ENCODE data around the gene NPRL2. TPM values are rescaled to one million over a fixed set of nuclear protein-coding genes. Genes with fewer than 3 reads are reported as not detected.

NPRL2 gene
- total and polyA plus RNA-seq, 2 of the 13 experiments (the other 11 are each of a cell fraction or from before 2014, with no cell fraction given), result 30.6 to 51.4 TPM

DNA sequence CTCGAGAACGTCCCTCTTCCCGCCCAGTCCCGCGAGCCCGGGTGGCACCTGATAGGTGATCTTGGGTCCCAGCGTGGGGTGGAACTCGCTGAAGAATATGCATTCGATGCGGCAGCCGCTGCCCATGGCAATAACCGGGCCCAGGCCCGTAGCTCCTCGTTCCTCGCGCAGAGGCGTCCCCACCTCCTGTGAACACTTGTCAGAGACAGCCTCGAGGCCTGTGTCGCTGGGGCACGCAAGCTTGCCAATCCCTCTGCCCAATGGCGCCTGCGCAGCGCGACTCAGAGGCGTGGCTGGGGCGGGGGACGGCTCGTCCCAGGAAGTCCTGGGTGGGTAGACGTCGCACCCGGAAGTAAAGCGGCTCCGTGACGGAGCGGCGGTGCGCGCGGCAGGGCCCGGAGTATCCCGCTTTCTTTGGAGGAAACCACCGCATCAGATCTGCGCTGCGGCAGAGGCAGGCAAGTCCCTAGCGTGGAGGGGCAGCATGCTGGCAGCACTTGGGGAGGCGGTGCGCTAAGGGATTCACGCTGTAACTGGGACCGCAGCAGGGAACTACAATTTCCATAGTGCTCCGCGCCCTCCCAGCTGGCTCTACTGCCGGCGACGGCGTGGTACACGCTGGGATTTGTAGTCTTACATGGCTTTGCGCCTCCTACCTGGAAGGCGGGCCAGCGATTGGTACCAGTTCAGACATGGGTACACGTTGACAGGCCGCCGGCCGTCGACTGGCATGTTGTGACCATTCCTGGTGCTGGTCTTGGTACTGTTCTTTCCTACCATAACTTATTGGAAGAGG lies at the start of gene NPRL2, which contains the start of gene CYB561D2 (continued):
- TF ChIP-seq ZNF780A (CRISPR knock-in tag; IDR thresholded peaks at IDR 0.05) (no peak), ZMYM3 (CRISPR knock-in tag; IDR thresholded peaks at IDR 0.05) (no peak; the same call in 1 of the 2 replicates), GFI1 (CRISPR knock-in tag; IDR thresholded peaks at IDR 0.05; ENCODE audit: borderline replicate concordance) (no peak), XRCC5 (optimal IDR thresholded peaks at IDR 0.05; ENCODE audit: low read length) (peak; percentile 85), EZH2 (conservative IDR thresholded peaks at IDR 0.05; ENCODE audit: low read depth, low read length) (no peak), EP300 (IDR thresholded peaks at IDR 0.05; ENCODE audit: low read depth in 2 of 2, low read length in 2 of 2) (no peak; a peak in 1 of 4 replicates), EP300 (CRISPR knock-in tag; IDR thresholded peaks at IDR 0.05; ENCODE audit: borderline replicate concordance) (peak; percentile 62; the same call in 1 of the 2 replicates), TCF7 (IDR thresholded peaks at IDR 0.05; ENCODE audit: low read depth) (no peak), ZNF773 (CRISPR knock-in tag; IDR thresholded peaks at IDR 0.05; ENCODE audit: borderline replicate concordance) (peak; percentile 95), BRD4 (CRISPR knock-in tag; IDR thresholded peaks at IDR 0.05) (0 out of 2 replicates have a peak, but pooled peaks have one; percentile 22), SPEN (CRISPR knock-in tag; IDR thresholded peaks at IDR 0.05; ENCODE audit: low read depth) (peak; percentile 95), ZFP36 (IDR thresholded peaks at IDR 0.05; ENCODE audit: borderline replicate concordance, low read depth, low read length, partially characterized antibody) (no peak), KAT8 (CRISPR knock-in tag; IDR thresholded peaks at IDR 0.05) (peak; percentile 94), GTF2F1 (IDR thresholded peaks at IDR 0.05; ENCODE audit: low read length) (no peak), ZNF296 (CRISPR knock-in tag; conservative IDR thresholded peaks at IDR 0.05) (peak; percentile 81; the same call in 1 of the 2 replicates), MYNN (CRISPR knock-in tag; IDR thresholded peaks at IDR 0.05; ENCODE audit: low read depth) (peak; percentile 78; the same call in 1 of the 2 replicates), RBM22 (optimal IDR thresholded peaks at IDR 0.05; ENCODE audit: low read length) (no peak), ZNF343 (CRISPR knock-in tag; IDR thresholded peaks at IDR 0.05) (peak; percentile 85; the same call in 1 of the 2 replicates)
- TF ChIP-seq, protein P1, sequence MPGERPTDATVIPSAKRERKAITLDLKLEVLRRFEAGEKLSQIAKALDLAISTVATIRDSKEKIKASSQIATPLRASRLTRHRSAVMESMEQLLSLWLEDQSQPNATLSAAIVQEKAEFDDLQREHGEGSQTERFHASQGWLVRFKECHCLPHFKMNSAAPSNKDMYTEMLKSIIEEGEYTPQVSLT (CRISPR knock-in tag; IDR thresholded peaks at IDR 0.05; ENCODE audit: borderline replicate concordance, low read depth), result no peak
- TF ChIP-seq, protein P2, sequence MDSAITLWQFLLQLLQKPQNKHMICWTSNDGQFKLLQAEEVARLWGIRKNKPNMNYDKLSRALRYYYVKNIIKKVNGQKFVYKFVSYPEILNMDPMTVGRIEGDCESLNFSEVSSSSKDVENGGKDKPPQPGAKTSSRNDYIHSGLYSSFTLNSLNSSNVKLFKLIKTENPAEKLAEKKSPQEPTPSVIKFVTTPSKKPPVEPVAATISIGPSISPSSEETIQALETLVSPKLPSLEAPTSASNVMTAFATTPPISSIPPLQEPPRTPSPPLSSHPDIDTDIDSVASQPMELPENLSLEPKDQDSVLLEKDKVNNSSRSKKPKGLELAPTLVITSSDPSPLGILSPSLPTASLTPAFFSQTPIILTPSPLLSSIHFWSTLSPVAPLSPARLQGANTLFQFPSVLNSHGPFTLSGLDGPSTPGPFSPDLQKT (CRISPR knock-in tag; IDR thresholded peaks at IDR 0.05; ENCODE audit: borderline replicate concordance), result no peak
- TF ChIP-seq, protein P3, sequence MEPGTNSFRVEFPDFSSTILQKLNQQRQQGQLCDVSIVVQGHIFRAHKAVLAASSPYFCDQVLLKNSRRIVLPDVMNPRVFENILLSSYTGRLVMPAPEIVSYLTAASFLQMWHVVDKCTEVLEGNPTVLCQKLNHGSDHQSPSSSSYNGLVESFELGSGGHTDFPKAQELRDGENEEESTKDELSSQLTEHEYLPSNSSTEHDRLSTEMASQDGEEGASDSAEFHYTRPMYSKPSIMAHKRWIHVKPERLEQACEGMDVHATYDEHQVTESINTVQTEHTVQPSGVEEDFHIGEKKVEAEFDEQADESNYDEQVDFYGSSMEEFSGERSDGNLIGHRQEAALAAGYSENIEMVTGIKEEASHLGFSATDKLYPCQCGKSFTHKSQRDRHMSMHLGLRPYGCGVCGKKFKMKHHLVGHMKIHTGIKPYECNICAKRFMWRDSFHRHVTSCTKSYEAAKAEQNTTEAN (CRISPR knock-in tag; conservative IDR thresholded peaks at IDR 0.05), result peak; percentile 91
- TF ChIP-seq, protein P4, sequence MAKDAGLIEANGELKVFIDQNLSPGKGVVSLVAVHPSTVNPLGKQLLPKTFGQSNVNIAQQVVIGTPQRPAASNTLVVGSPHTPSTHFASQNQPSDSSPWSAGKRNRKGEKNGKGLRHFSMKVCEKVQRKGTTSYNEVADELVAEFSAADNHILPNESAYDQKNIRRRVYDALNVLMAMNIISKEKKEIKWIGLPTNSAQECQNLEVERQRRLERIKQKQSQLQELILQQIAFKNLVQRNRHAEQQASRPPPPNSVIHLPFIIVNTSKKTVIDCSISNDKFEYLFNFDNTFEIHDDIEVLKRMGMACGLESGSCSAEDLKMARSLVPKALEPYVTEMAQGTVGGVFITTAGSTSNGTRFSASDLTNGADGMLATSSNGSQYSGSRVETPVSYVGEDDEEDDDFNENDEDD (CRISPR knock-in tag; IDR thresholded peaks at IDR 0.05; ENCODE audit: borderline replicate concordance), result peak; percentile 96
- TF ChIP-seq, protein P5, sequence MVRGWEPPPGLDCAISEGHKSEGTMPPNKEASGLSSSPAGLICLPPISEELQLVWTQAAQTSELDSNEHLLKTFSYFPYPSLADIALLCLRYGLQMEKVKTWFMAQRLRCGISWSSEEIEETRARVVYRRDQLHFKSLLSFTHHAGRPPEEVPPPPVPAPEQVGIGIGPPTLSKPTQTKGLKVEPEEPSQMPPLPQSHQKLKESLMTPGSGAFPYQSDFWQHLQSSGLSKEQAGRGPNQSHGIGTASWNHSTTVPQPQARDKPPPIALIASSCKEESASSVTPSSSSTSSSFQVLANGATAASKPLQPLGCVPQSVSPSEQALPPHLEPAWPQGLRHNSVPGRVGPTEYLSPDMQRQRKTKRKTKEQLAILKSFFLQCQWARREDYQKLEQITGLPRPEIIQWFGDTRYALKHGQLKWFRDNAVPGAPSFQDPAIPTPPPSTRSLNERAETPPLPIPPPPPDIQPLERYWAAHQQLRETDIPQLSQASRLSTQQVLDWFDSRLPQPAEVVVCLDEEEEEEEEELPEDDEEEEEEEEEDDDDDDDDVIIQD (CRISPR knock-in tag; IDR thresholded peaks at IDR 0.05; ENCODE audit: low read depth), result no peak

All from HepG2 (cell line).